Neural cell (in vitro differentiated cells): Measurements from ENCODE around the gene CNDP2.

ENCODE experiments used
- EZH2 ChIP-seq: fragments of 200-600, 300-800 bp; shearing (Covaris generic), sonication (generic); IDR thresholded peaks from 2 replicates; pipeline ENCODE4 v1.6.1; 2014; ENCODE audit warnings: antibody characterized with exemption, low read length, borderline replicate concordance, mild to moderate bottlenecking; ENCODE audit not compliant: insufficient read depth, poor library complexity, severe bottlenecking
- POLR2AphosphoS5 ChIP-seq: IDR thresholded peaks from 2 replicates; pipeline ENCODE4 v1.6.1; 2012
- TF ChIP-seq, protein P1 (sequence below): fragments of 450-650 bp; IDR thresholded peaks from 2 replicates; pipeline ENCODE4 v1.5.1; 2014; ENCODE audit warnings: antibody characterized with exemption, mild to moderate bottlenecking, moderate library complexity; ENCODE audit not compliant: poor library complexity, severe bottlenecking

DNA sequence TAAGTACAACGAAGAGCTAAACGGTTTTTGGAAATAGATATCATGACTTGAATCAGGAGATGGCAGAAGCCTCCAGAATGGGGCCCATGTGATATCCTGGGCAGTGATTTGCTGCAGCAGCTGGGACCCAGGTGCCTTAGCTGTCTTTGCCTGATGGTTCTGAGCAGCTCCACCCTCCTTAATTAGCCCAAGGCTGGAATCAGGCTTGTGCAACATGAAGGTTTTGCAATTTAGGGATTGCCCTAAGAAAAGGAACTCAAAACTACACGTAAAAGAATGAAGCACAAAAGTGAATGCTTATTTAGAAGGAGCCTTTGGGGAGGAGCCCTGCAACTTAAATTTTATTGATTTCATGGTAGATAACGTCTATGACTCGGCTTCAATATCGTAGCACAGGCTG lies 17.3 kb upstream of the CNDP2 start:
- TF ChIP-seq POLR2AphosphoS5, result no peak
- TF ChIP-seq, protein P1, sequence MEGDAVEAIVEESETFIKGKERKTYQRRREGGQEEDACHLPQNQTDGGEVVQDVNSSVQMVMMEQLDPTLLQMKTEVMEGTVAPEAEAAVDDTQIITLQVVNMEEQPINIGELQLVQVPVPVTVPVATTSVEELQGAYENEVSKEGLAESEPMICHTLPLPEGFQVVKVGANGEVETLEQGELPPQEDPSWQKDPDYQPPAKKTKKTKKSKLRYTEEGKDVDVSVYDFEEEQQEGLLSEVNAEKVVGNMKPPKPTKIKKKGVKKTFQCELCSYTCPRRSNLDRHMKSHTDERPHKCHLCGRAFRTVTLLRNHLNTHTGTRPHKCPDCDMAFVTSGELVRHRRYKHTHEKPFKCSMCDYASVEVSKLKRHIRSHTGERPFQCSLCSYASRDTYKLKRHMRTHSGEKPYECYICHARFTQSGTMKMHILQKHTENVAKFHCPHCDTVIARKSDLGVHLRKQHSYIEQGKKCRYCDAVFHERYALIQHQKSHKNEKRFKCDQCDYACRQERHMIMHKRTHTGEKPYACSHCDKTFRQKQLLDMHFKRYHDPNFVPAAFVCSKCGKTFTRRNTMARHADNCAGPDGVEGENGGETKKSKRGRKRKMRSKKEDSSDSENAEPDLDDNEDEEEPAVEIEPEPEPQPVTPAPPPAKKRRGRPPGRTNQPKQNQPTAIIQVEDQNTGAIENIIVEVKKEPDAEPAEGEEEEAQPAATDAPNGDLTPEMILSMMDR, result no peak
- no peak for TF ChIP-seq EZH2
